Renal pelvis (tissue), 12 donors: ENCODE results near the gene PACRG. TPM values are rescaled to one million over a fixed set of nuclear protein-coding genes. Genes with fewer than 3 reads are reported as not detected.
"Not testable (repeated sequence)": the region's sequence is repeated elsewhere in the genome, so short reads cannot be mapped to it uniquely, and the experiment has no call there.

Experiments used
- DNase-seq: peaks from one replicate; pipeline ENCODE4 v3.0.0-alpha.2; 2013
- long read RNA-seq, 16 experiments: transcript quantifications; one replicate each; lab custom pipeline, GENCODE V29; 2026
- polyA plus RNA-seq, 3 donors: library from polyadenylated mRNA; unstranded; fragments of 120-200 nt; gene quantifications; one replicate each; pipeline ENCODE4 v1.2.1, GENCODE V29; 2013; ENCODE audit not compliant: insufficient read length in 3 of 3

PACRG gene
- 10 to 100 TPM; 14.8 to 18.3 (median 16.1) TPM for polyA plus RNA-seq
- long read RNA-seq, donor 1, partial matches to known transcripts, result 0 of 2 reads
- long read RNA-seq, donor 1, other reads (novel, unspliced or antisense), result 0 of 2 reads
- long read RNA-seq, donor 2, transcript PACRG-208 (2 exons, 581 nt), result major isoform, 9 of 20 reads
- long read RNA-seq, donor 2, partial matches to known transcripts, result 10 of 20 reads
- long read RNA-seq, donor 2, other reads (novel, unspliced or antisense), result 0 of 20 reads
- long read RNA-seq, donor 3, partial matches to known transcripts, result 7 of 13 reads
- long read RNA-seq, donor 3, other reads (novel, unspliced or antisense), result 0 of 13 reads
- long read RNA-seq, donor 4, partial matches to known transcripts, result 7 of 11 reads
- long read RNA-seq, donor 4, other reads (novel, unspliced or antisense), result 0 of 11 reads
- long read RNA-seq, donor 5, partial matches to known transcripts, result 0 of 2 reads
- long read RNA-seq, donor 5, other reads (novel, unspliced or antisense), result 0 of 2 reads
- long read RNA-seq, donor 6, partial matches to known transcripts, result 0 of 3 reads
- long read RNA-seq, donor 6, other reads (novel, unspliced or antisense), result 0 of 3 reads
- long read RNA-seq, donor 7, transcript PACRG-208 (2 exons, 581 nt), result major isoform, 5 of 18 reads
- long read RNA-seq, donor 7, partial matches to known transcripts, result 11 of 18 reads
- long read RNA-seq, donor 7, other reads (novel, unspliced or antisense), result 0 of 18 reads
- long read RNA-seq, donor 8, partial matches to known transcripts, result 0 of 2 reads
- long read RNA-seq, donor 8, other reads (novel, unspliced or antisense), result 0 of 2 reads
- long read RNA-seq, donor 9, transcript PACRG-208 (2 exons, 581 nt), result major isoform, 7 of 22 reads
- long read RNA-seq, donor 9, partial matches to known transcripts, result 13 of 22 reads
- long read RNA-seq, donor 9, other reads (novel, unspliced or antisense), result 0 of 22 reads
- long read RNA-seq, donor 10, transcript PACRG-208 (2 exons, 581 nt), result major isoform, 5 of 6 reads
- long read RNA-seq, donor 10, partial matches to known transcripts, result 0 of 6 reads
- long read RNA-seq, donor 10, other reads (novel, unspliced or antisense), result 0 of 6 reads
- long read RNA-seq, donor 11, partial matches to known transcripts, result 7 of 11 reads
- long read RNA-seq, donor 11, other reads (novel, unspliced or antisense), result 0 of 11 reads
- long read RNA-seq, donor 12, transcript PACRG-208 (2 exons, 581 nt), result major isoform, 5 of 12 reads
- long read RNA-seq, donor 12, partial matches to known transcripts, result 7 of 12 reads
- long read RNA-seq, donor 12, other reads (novel, unspliced or antisense), result 0 of 12 reads
- long read RNA-seq, donor 13, partial matches to known transcripts, result 0 of 5 reads
- long read RNA-seq, donor 13, other reads (novel, unspliced or antisense), result 0 of 5 reads
- long read RNA-seq, donor 14, transcript PACRG-208 (2 exons, 581 nt), result major isoform, 11 of 33 reads
- long read RNA-seq, donor 14, partial matches to known transcripts, result 21 of 33 reads
- long read RNA-seq, donor 14, other reads (novel, unspliced or antisense), result 0 of 33 reads
- long read RNA-seq, donor 15, partial matches to known transcripts, result 7 of 10 reads
- long read RNA-seq, donor 15, other reads (novel, unspliced or antisense), result 0 of 10 reads
- long read RNA-seq, donor 16, transcript PACRG-208 (2 exons, 581 nt), result major isoform, 5 of 15 reads
- long read RNA-seq, donor 16, partial matches to known transcripts, result 9 of 15 reads
- long read RNA-seq, donor 16, other reads (novel, unspliced or antisense), result 0 of 15 reads

GRCh38 chr6:162727322-162728182 is at the start of gene PACRG, which contains the start of gene PRKN:
Gene PACRG, plus strand, starts transcription at chr6:162727974.
Gene PRKN, minus strand, starts transcription at chr6:162727766.
- peak; percentile 99 for DNase-seq

DNA sequence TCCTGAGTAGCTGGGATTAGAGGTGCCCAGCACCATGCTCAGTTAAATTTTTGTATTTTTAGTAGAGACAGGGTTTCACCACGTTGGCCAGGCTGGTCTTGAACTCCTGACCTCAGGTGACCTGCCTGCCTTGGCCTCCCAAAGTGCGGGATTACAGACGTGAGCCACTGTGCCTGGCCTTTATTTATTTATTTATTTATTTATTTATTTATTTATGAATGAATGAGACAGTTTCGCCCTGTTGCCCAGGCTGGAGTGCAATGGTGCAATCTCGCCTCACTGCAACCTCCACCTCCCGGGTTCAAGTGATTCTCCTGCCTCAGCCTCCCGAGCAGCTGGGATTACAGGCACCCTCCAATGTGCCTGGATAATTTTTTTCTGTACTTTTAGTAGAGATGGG is 48.9 kb upstream of the PACRG start:
- DNase-seq, result not testable (repeated sequence)

DNA sequence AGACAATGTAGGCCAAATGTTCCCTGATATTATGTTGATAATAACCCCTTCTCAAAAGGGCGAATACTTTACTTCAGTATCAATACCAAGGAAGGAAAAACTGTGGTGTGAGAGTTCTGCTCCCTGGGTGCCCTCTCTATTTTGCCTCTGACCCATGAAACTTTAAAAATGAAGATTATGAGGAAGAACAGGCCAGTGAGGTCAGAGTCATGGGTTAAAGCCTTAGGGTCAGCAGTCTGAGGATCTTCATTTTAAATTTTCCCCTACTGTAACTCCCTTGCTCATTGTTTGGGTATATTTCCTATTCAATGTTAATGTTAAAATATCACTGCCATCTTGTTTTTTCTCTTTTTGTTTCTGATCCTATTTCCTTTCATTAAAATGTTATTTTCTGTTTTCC is 48.1 kb upstream of the PACRG start:
- DNase-seq, result no peak

- no peak for DNase-seq
These were observed 47.4 kb upstream of the PACRG start for GRCh38 chr6:162680367-162680766.

DNA sequence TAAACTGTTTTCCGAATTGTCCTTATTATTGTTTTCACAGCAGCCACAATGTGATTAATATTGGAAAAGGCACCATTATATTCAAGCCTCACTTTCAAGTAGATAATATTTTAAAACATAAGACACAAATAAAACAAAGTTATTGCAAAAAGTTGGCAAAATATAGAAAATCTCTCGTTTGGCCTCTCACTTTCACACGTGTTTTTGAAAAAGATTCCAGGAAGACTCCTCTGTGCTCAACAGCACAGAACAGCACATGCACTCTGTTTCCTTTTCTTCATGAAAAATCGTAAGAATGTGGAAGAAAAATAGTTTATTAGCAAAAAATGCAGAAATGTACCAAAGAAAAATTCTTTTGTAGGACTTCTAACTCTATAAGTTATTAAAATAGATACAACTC is 46.9 kb upstream of the PACRG start:
- no peak for DNase-seq

- no peak for DNase-seq
These were observed 46.3 kb upstream of the PACRG start for GRCh38 chr6:162681447-162681846.

- DNase-seq, result no peak
These were observed 44.6 kb upstream of the PACRG start for GRCh38 chr6:162683135-162683534.

GRCh38 chr6:162684052-162684451 is 43.7 kb upstream of the PACRG start:
- DNase-seq, result no peak

DNA sequence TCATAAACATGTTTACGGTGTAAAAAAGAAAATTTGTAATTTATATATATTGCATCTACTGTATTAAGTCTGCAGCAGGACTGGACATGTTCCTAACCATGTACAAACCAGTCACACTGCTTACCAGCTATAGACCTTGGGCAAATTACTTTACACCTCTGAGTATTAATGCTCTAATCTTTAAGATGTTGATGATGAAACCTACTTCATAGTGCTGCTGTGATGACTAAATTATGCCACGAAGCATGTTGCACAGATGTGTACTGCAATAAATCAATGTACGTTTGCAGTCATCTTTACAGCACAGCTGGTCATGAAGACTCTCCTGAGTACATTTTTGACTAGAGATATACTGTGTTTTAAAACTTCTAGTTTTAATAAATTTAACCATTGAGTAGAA is 42.8 kb upstream of the PACRG start:
- no peak for DNase-seq

DNA sequence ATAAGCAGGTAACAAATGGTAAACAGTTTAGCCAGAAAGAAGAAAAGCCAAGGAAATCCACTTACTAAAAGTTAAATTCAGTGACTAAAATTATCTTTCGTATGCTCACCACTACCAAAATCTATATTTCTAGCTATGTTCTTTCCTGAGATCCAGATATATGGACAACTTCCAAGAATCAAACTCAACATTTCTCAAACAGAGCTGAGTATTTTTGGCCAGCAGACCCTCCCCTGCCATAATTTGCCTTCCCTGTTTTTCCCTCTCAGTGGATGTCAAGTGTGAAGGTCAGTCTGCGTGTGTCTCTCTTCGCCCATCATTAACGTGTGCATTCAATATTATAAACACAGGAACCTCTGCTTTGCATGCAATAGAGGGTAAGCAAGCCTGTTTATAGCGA is 42.2 kb upstream of the PACRG start:
- no peak for DNase-seq

DNA sequence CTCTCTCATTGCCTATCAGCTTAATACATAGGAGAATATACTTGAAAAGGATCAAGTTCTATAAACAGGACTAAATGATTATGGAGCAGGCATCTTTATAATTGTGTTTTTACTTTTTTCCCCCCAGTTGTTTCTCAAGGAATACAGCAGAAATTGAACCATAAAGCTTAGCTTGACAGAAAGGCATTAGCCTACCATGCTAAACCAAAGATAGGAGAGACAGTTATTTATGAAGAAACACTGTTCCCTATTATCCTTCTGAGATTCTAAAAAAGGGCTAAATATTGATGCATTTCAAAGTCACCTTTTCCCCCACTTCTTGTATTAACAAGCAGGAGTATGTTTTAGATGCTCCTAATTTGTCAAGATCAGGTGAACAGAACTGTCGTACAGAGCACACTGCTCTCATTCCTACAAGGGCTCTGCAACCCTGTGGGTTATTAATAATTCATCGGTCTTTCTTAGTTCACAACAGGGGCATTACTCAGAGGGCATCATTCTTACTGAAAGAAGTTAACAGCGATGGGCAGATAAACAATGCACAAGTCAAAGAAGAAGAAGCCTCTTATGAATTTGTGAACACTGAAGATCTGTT is 38.9 kb upstream of the PACRG start:
- no peak for DNase-seq

DNA sequence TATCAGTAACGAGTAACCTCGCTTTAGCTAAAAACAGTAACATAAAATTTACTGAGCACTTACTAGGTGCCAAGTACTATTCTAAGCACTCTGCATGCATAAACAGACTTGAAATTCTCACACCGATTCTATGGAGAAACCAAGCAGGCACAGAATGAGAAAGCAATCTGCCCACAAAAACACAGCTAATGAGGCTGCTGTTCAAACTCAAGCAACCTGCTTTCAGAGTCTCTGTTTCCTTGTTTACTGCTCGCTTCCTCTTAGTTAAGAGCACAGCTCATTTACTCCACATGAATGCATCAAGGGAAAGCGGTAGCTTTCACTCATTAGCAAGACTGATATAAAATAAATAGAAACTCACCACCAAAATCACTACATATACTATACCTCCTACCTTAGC is 37.6 kb upstream of the PACRG start:
- DNase-seq, result no peak

- no peak for DNase-seq
These were observed 29.8 kb upstream of the PACRG start for GRCh38 chr6:162697872-162698403.

- no peak for DNase-seq
These were observed 29.3 kb upstream of the PACRG start for GRCh38 chr6:162698440-162698839.

DNA sequence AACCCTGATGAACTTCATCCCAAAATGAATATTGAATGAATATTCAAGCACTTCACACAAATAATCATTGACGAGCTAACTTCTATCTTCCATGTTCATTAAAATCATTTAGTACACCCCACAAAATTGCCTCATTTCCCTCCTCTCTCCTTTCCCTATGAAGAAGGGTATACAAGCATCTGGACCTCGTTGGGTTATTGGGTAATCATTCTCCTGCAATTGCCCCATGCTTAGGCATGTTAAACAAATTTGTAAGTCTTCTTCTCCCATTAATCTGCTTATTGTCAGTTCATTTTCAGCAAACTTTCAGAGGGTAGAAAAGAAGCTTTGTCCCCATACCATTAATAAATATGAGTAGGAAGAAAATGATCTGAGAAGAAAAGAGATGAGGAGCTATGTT is 27.8 kb upstream of the PACRG start:
- no peak for DNase-seq

- DNase-seq, result no peak
These were observed 26.8 kb upstream of the PACRG start for GRCh38 chr6:162700966-162701365.

DNA sequence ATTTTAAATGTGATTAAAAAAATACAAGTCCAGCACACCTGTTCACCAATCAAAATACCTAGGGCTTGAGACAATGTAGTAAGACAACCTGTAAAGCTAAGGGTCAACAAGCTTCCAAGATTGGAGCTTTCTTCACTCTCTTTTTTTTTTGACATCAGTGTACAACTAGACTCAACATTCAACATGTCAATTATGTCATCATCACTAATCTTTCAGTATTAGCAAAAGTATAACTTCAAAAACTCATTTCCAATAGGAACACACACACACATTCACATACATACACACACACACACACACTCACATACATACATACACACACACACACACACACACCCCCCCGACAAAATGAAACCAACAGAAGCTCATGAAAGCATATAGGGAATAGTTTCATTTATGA is 26.2 kb upstream of the PACRG start:
- DNase-seq, result no peak

- no peak for DNase-seq
These were observed 25.3 kb upstream of the PACRG start for GRCh38 chr6:162702446-162702845.

DNA sequence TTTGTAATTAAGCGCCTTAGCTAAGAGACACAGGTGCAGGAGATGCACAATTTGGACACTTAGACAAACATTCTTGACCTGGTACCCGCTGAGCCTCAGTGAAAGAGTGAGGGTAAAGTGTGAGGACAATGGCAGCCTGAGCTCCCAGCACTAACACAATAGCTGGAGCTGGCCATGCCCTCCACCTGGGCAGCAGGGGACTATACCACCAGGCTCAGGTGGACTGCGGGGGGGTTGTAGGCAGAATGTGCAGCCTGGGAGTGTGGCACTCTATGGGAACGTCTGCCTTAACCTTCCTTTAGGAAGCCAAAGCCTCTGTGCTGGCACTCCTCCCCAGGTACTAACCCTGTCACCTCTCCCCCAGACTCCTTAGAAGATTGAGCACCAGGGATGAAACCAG is 23.8 kb upstream of the PACRG start:
- DNase-seq, result no peak
